GM19328 (cell line): ENCODE results near the gene C2CD2.

Experiments used
- ATAC-seq: cut with Tn5 transposase; IDR thresholded peaks from one replicate; pipeline ENCODE4 v1.9.1; 2021; ENCODE audit warnings: mild to moderate bottlenecking, moderate library complexity; ENCODE audit not compliant: unreplicated experiment

C2CD2 gene

GRCh38 chr21:41892726-41893125 is 61.1 kb downstream of the C2CD2 start:
- no peak for ATAC-seq

GRCh38 chr21:41891132-41891531 is 62.7 kb downstream of the C2CD2 start:
- no peak for ATAC-seq

DNA sequence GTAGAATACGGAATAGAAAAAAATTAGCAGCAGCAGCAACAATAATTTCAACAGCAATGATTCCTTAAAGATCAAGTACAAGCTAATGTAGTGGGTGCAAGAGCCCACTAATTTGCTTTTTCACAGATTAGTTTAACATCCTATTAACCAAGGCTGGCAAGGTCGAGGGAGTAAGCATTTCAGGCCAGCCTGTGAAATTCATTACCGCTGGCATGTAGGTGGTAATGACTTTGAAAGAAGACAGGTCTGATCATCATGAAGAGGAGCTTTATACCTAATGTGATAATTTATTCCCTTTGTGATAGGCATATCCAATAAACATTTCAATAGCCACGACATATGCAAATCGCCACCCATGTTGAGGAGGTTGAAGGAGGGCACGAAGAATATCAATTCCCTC is 63.5 kb downstream of the C2CD2 start:
- no peak for ATAC-seq

DNA sequence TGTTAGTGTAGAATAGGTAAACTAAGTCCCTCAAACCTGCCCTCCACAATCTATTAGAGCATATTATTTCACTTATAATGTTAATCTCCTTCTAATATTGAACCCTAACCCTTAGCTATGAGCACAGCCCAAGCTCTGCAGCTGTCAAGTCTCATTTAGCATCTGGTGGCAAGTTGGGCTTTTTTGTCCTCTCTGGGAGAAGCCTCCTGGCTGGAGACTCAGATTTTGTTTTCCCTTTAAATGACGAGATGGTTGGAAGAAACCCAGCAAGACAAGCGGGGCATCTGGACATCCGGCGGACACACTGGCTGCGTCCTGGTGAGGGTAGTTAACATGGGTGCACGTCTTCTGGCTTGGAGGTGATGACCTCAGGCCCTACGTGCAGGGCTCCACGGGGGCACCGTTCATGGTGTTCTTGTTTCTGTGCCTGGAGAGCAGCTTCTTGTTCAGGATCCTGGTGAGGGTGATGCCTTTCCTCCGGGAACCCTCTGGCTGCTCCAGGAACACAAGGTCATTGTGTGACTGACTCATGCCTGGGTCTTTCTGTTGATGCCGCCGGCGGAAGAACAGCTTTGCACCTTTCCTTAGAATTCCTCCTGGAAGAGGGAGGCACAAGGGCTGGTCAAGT is 65.0 kb downstream of the C2CD2 start:
- ATAC-seq = no peak

- no peak for ATAC-seq
Measured at GRCh38 chr21:41887667-41888066, 66.2 kb downstream of the C2CD2 start.

DNA sequence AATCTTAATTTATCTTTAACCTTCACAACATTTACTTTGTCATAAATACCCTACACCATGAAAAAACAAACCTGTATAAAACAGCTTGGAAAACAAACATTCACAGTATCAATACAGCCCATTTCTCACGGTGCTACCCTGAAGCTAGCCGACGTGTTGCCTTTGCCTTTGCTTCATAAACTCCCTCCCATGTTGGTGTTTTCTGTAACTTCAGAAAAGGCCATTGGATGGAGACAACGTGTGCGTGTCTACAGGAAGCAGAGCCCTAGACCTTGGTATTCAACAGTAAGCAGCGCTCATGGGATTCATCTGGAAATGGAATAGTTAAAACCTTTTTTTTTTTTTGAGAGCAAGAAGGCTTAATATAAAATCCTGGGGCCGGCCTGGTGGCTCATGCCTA is 67.5 kb downstream of the C2CD2 start:
- no peak for ATAC-seq

- ATAC-seq = no peak
Measured at GRCh38 chr21:41885341-41886024, 68.3 kb downstream of the C2CD2 start.

DNA sequence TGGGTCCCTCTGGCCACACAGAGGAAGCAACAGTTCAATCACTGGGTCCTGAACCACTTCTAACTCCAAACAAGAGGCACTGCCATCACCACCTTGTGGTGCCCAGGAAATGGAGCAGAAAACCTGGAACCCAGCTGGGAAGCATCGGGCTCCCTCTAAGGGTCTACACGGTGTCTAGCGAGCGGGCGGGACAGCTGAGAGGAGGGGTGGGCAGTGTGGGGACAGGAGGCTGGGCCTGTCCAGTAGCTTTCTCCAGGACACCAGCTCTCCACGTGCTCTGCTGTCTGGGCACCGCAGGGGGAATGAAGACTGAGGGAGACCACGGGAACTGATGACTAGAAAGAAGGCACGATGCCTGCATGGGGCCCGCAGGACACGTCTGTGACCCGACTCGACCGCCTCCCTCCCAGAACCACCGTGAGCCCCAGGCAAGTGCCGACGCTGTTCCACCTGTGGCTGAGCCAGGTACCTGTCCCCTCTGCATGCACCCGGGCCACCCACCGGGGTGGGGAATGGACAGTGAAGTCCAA is 69.3 kb downstream of the C2CD2 start:
- ATAC-seq = no peak

DNA sequence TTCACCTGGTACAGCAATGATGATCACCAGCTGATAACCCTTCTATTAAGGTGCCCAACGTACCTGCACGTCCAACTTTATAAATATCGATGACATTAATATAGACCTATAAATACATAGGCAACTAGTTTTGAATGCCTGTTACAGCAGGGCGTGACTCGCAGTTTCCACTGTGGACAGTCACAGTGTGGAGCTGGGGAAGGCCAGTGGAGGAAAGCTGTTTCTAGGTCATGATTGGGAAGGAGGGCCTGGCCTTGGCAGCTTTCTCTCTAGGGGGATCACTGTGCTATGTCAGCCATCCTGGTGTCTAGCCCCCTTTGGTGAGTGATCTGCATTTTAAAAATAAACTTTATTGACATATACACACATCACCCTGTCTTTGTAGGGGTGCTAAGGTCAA is 70.2 kb downstream of the C2CD2 start:
- ATAC-seq = no peak

DNA sequence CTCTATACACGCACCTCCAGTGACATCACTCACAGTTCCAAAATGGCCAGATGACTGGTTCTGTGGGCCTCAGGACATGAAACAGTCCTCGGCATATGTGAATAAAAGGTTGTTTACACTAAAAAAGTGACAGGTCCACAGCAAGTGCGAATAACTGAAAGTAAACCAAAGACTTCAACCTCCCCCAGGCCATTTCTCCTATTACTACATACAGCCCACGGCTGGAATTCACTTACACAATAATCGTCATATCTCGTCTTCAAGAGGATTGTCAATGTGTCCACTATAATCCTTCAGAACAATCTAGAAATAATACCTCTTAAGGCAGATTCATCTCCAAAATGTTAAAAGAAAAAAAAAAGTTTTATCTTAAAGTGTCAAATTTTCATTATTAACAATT is 72.8 kb downstream of the C2CD2 start:
- no peak for ATAC-seq

DNA sequence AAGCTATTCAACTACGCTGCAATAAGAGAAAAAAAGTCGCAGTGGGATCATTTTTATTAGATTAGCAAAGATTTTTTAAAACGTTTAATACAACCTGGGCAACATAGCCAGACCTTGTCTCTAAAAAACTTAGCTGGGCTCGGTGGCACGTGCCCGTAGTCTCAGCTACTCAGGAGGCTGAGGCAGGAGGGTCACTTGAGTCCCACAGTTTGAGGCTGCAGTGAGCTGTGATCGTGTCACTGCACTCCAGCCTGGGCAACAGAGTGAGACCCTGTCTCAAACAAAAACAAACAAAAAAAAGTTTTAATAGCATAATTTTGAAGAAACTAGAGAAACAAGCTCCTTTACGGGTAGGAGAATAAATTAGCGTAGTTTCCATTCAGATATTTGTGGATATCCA is 73.7 kb downstream of the C2CD2 start:
- no peak for ATAC-seq

DNA sequence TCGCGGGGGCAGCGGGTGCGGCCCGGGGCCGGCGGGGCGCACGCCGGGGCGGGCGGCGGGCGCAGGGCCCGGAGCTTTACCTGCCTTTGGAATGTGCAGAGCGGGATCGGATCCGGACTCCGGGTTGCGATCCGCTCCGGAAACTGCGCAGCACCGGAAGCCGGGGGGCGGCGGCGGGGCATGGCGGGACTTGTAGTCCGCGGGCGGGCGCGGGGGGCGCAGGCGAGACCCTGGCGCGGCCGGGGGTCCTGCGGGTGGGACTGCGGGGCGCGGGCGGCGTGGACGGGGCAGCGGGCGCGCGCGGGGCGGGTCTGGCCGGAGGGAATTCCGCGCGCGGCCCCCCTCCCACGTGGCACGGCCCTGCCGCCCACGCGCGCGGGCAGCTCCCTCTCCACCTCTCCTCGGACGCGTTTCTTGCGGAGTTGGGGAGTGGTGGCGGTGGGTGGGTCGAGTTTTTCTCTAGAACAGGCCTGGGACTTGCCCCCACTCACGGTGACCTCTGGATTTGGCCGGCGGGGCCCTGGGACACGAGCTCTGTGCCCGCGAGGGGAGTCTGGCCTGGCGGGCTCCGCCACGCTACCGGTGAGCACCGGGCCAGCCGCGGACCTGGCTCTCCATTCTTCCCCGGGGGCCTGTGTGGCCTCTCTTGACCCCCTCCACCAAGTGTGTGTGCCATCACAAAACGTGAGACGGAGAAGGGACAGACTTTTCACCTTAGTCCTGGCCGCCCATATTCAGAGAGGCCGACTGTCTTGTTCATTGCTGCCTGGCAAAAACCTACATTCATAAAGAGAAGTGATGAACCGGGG is 74.4 kb downstream of the C2CD2 start, which contains the start of gene PRDM15:
Gene PRDM15 (minus strand): TSS at position 155 of the 809 bp plus-strand sequence. CDS start 18,981 bp downstream, outside the sequence.
- peak; percentile 54 for ATAC-seq

DNA sequence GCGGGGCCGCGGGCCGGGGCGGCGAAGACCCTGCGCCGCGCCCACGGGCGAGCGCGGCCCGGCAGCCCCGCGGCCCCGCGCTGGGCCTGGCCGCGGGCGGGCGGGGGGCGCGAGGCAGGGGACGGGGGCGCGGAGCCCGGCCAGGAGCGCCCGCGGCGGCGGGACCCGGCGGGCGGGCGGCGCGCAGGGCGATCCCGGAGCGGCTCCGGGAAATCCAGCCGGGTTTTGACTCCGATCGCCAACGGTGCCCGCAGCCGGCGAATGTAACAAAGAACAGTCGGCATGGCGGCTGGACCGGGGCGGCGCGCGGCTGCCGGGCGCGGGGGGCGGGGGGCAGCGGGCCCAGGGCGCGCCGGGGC is 75.0 kb downstream of the C2CD2 start:
- ATAC-seq = peak; percentile 54

DNA sequence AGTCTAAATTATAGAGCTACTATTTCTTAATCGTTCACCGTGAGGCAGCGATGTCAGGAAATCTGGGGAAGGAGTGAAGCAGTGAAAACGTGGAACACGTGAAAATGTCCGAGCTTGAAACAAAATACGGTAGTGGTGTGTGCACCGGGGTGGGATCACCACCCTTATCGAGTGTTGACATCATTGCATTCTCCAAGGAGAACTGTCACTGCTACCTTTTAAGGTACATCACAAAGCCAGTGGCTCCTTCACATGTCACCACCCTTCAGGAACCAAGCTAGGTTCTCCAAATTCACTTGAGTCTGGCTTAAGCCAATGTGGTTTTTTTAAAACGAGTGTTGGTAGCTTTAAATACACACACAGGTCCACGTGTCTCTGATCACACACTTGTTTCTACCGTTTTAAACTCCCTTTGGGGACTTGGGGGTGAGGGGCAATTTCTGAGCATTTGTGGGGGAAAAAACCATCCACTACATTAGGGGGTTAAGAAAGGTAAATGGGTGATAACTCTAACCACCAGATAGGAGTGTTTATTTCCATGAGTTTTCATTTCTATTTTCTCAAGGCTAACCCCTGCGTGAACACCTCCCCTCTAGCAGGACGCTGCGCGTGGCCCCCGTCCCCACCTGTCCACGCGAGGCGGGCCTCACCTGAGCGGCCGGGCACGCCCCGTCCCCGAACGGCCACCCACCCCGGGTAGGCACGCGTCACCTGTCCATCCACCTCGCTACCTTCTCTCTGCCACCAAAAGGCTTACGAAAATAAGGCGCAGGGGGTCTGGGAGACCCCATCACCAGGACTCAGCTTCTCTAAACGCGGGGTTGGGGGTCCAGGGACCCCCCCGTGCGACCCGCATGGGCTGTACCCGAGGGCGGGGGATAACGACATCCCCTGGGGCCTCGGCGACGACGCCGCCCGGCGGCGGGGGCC is 75.7 kb downstream of the C2CD2 start:
- peak; percentile 25 for ATAC-seq

GRCh38 chr21:41876928-41877652 is 76.7 kb downstream of the C2CD2 start:
- no peak for ATAC-seq

DNA sequence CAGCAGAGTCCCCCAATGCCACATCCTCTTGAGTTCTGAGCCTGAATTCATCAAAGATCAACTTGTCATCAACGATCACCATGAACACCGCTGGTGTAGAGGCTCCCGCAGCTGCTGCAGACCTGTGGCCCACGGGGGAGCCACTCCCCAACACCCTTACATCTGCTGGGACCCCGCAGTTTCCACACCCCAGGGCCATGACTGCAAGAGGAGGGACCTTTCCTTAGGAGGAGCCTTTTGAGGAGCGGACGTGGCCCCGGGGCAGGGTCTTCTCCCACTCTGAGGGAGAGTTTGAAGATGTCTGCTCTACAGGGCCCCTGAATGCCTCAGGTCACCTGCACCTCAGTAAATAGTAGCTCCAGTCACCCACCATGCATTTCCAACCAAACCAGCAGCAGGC is 77.4 kb downstream of the C2CD2 start:
- no peak for ATAC-seq

DNA sequence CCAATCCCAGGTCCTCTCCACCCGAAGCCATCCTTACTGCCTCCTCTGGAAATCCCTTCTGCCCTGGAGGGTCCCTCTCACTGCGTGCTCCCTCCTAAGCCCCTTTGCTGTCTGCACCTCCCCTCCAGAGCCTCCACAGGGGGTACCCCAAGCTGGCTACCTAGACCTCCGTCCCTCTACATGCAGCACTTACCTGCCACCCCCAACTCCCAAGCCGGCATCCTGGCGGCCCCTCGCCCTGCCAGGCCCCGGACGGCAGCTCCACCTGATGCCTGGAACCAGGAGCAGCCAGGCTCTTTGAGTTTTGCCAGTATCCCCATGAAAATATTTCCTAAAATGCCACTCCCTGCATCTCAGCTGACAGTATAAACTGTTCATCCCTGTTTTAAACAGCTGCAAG is 78.7 kb downstream of the C2CD2 start:
- no peak for ATAC-seq

GRCh38 chr21:41874611-41875010 is 79.2 kb downstream of the C2CD2 start:
- ATAC-seq = no peak

DNA sequence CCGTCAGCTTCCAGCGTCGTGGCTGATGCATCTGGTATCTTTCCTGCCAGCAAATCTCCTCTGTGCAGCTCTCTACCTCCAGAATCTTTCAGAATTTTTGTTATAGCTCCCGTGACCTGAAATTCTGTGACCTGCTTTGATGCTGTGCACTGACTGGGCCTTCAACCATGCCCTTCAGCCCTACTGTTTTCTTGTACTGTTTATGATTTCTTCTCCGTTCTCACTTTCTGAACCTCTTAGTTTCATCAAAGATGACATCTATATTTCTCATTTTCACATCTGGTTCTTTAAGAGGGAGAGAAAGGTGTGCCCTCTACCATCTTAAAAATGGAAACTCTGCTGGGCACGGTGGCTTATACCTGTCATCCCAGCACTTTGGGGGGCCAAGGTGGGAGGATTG is 80.4 kb downstream of the C2CD2 start:
- no peak for ATAC-seq

GRCh38 chr21:41873005-41873404 is 80.8 kb downstream of the C2CD2 start:
- no peak for ATAC-seq
